Motor neuron (in vitro differentiated cells): Measurements from ENCODE around the gene GDF7. TPM values are rescaled to one million over a fixed set of nuclear protein-coding genes. Genes with fewer than 3 reads are reported as not detected.
"Not testable (repeated sequence)": the region's sequence is repeated elsewhere in the genome, so short reads cannot be mapped to it uniquely, and the experiment has no call there.

ENCODE experiments used
- ATAC-seq, 8 experiments: fragments of 200-7000 bp; cut with Tn5 transposase; replicated peaks in 6 of 8; 2 replicates each; pipeline ENCODE4 v1.8.0; 2021; ENCODE audit warnings: mild to moderate bottlenecking in 8 of 8, moderate library complexity in 8 of 8
- H3K27ac ChIP-seq, 2 donors: fragments of 250-450 bp; sonication (Bioruptor Pico); 2 replicates each; pipeline ENCODE4 v1.9.0; 2021; ENCODE audit warnings: antibody characterized with exemption in 2 of 2, mild to moderate bottlenecking in 2 of 2, moderate library complexity in 1 of 2
- H3K4me1 ChIP-seq, 2 donors: fragments of 250-450 bp; sonication (Bioruptor Pico); replicated peaks in 1 of 2; 2 replicates each; pipeline ENCODE4 v1.6.1; 2021; ENCODE audit warnings: antibody characterized with exemption in 2 of 2, mild to moderate bottlenecking in 2 of 2, moderate library complexity in 1 of 2
- H3K4me3 ChIP-seq, 5 donors: fragments of 250-450 bp; sonication (Bioruptor Pico); 2 replicates each; pipeline ENCODE4 v1.9.0; 2021; ENCODE audit warnings: antibody characterized with exemption in 5 of 5, mild to moderate bottlenecking in 5 of 5, moderate library complexity in 4 of 5
- WGBS, 10 experiments: fragments of 450-650 bp; shearing (Covaris generic); methylation state at CpG; one replicate each; pipeline ENCODE4 v1.0.0; 2022; 5-methylcytosine and 5-hydroxymethylcytosine counted together
- in situ Hi-C, 9 experiments: fragments of 400-800 bp; cut with MboI; loops; one replicate each; pipeline ENCODE4 v1.15.0; 2021; ENCODE audit warnings: low sequenced_read_pairs in 9 of 9, low pct_unique_long_range_greater_than_20kb in 2 of 9; ENCODE audit not compliant: unreplicated experiment in 9 of 9
- total RNA-seq, 8 experiments: library from RNA; unstranded; fragments of 300-600 nt; gene quantifications; 2 replicates each; pipeline versions ENCODE4 v1.2.3 to v1.2.4, GENCODE V29; 2022

Gene GDF7
- total RNA-seq, 8 experiments from 2014 or later = 0.22 to 4.7 (median 0.57) TPM

DNA sequence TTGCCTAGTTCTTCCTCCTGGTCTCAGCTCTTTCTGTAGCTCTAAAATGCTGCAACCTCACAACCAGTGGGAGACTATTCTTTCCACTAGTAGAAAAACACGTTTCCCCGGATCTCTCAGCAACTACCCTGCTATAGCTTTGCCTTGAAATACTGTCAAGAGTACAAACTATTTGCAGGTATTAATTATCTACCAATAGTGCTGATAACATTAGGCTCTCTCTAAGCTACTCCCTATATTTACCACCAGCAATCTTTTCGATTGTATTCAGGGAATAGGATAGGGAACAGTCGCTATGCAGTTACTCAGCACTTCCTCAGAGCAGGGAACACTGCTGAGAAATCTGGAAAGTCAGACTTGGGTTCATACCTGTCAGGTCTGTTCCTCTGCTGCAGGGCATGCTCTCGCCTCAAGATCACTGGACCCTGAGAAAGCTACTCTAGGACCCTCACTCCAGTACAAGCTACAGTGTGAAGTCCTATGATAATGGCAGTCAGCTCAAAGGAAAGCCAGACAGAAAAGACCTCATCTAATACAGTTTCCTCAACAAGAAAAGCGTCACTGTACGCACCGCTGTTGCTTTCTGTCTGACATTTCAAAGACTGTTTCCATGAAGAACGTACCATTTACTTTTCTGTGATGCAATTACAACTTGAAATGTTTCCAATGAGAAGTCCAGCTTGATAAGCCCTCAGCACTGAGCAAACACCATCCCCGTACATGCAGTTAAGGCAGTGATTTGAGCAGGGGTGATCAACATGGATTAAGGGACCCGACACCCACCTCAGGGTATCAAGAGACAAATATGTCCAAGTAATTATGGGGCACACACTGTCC, 22.7 kb downstream of the GDF7 start:
- in situ Hi-C loops = no loop called here
- WGBS, 10 experiments = 85 to 100% (median 95%) methylated on average over 2 to 10 of the region's 11 CpGs
- ATAC-seq = no peak
- no peak overlapping the region for H3K4me3 ChIP-seq
- H3K4me1 ChIP-seq = no peaks in the 10 kb centered on the region
- no peak overlapping the region for H3K27ac ChIP-seq

DNA sequence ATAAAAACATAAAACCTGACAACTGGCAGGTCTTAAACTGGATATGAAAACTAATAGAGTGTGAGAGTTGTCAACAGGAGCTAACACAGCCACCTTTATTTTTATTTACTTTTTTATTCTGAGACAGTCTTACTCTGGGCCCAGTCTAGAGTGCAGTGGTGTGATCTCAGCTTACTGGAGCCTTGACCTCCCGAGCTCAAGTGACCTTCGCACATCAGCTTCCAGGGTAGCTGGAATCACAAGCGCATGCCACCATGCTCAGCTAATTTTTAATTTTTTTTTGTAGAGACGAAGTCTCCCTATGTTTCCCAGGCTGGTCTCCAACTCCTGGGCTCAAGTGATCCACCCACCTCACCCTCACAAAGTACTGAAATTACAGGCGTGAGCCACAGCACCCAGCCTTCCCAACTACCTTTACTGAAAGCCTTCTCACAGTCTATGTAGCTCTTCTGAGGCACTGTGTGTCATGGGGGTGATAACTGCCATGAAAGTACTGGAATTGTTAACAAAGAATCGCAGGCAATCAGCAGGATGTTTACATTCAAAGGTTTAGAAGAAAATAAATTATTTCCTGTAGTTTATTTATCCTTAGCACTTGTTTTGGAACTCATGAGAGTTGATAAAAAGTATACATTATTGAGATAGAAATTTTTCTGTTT, 24.3 kb downstream of the GDF7 start:
- ATAC-seq = no peak
- 86 to 100% (median 94%) methylated on average over 1 to 6 of the region's 6 CpGs; no CpG with 5 or more reads in 2 of the 10 experiments for WGBS, 10 experiments
- in situ Hi-C loops = no loop called here
- Histone ChIP-seq H3K27ac (no peak overlapping the region), H3K4me1 (no peaks in the 10 kb centered on the region), H3K4me3 (no peak overlapping the region)

DNA sequence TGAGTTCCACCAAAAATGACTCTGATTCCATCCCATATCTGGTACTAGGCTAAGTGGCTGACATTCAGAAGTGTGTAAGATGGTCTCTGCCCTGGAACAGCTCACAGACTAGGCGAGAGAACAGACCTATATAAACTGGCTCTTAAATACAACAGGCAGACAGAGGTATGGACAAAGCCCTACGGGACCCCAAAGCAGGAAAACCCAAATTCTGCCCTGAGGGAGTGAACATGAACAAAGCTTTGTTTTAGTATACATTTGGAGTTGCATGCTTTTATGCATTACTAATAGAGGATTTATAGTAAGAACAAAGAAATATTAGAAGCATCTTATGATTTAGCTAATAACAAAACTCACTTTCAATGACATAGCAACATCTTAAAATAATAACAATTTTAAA, 25.1 kb downstream of the GDF7 start:
- in situ Hi-C loops = no loop called here
- ATAC-seq = no peak
- H3K4me1 ChIP-seq = no peaks in the 10 kb centered on the region
- no peak overlapping the region for H3K27ac ChIP-seq
- H3K4me3 ChIP-seq = no peak overlapping the region
- WGBS, 10 experiments = 20 to 100% (median 86%) methylated on average over 1 to 2 of the region's 2 CpGs; no CpG with 5 or more reads in 3 of the 10 experiments

DNA sequence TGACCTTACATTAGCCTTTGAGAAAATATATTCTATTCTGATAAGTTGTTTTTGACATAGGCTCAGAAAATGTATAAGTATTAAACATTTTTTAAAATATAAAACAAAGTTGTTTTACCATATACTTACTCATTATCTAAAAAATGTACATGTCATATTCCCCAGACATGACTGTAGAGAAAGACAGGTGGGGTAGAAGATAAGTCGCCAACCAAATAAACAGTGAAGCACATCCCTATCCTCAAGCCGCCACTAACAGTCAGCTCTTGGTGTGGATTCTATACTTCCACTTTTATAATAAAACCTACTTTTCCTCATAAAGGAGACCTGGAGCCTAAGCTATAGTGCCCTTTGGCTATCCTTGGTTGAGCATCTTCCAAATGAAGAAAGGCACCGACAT, 26.4 kb downstream of the GDF7 start:
- H3K4me3 ChIP-seq = no peak overlapping the region
- no peaks in the 10 kb centered on the region for H3K4me1 ChIP-seq
- H3K27ac ChIP-seq = no peak overlapping the region
- 78 to 100% (median 98%) methylated on average over 1 to 3 of the region's 3 CpGs; no CpG with 5 or more reads in 4 of the 10 experiments for WGBS, 10 experiments
- ATAC-seq = no peak
- in situ Hi-C loops = no loop called here

DNA sequence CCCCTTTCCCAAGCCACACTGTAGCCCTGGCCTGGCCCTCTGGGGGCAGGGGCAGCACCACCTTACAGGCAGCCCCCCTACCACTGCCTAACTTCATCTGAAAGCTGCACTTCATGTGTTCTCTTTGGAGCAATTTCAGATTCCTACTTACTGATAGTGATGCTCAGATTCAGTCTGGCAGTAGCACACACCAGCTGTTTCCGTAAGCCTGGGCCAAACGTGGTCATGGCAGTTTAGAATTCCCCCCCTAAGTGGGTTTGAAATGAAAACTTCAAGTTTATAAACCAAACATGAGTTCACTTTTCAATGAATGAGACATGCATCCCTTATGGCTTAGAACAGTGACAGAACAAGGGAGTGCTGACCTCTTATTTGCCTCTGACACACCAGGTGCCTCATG, 29.4 kb downstream of the GDF7 start:
- no peak overlapping the region for H3K27ac ChIP-seq
- in situ Hi-C loops = no loop called here
- no peak for ATAC-seq
- H3K4me3 ChIP-seq = no peak overlapping the region
- H3K4me1 ChIP-seq = no peaks in the 10 kb centered on the region
- WGBS, 10 experiments = 80 to 100% (median 100%) methylated on average over 1 to 2 of the region's 2 CpGs; no CpG with 5 or more reads in 2 of the 10 experiments

DNA sequence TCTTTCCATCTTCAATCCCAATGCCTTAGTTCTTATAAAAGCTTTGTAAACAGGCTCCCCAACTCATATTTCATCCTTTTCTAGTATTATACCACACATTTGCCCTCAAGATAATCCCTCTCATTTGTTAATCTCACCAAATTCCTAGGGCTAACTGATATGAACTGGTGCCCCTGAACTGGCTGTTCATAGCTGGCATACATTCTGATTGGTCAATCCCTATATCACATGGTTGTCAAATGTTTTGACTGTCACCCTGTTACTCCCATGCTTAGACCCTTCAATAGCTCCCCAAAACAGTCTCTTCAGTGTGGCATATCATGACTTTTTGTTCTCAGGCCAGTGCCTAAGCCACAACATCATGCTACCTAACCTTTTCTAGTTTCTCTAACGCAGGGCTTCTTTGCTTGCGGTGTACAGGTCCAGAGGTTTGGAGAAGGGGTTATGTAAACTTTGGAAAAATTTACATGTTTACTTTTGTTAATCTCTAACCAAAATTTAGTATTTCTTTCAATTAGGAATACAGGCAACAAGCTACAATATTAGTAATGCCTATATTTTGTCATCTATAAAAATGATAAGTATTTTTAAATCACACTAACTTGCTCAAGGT, 30.5 kb downstream of the GDF7 start:
- no peaks in the 10 kb centered on the region for H3K4me1 ChIP-seq
- 80 to 100% (median 100%) methylated on average over 1 to 2 of the region's 2 CpGs; no CpG with 5 or more reads in 3 of the 10 experiments for WGBS, 10 experiments
- H3K4me3 ChIP-seq = no peak overlapping the region
- in situ Hi-C loops = no loop called here
- no peak for ATAC-seq
- no peak overlapping the region for H3K27ac ChIP-seq

DNA sequence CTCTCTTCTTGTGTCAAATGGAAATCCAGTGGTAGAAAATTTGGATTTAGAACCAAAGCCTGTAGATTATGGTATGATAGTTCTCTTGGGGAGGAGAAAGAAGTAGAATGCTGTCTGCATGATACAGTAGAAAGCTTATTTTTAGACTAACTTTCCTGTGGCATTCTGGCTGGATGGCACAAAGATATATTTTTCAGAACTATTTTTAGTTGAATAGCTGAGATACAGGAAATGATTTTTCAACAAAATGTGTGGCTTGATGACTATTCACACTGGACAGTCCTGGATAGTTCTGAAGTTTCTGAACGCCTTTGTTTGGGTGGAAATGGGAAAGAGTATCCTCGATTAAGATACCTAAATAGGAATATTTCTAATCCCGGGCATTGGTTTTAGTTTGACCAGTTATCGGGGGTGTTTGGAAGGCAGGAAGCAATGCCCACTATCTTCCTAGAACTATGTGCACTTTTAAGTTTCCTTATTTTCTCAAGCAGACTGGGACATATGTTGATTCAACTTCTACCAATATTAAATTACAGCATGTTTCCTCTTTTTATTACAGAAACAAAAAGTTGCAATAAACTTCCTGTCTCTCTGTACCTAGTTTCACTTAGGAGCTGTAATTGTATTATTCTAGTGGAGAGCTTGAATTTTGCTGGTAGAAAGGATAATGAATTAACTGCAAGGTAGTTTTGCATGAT, 32.1 kb downstream of the GDF7 start:
- Histone ChIP-seq H3K27ac (no peak overlapping the region), H3K4me3 (no peak overlapping the region), H3K4me1 (no peaks in the 10 kb centered on the region)
- 75 to 100% (median 98%) methylated on average over 2 to 4 of the region's 4 CpGs; no CpG with 5 or more reads in 1 of the 10 experiments for WGBS, 10 experiments
- ATAC-seq = no peak
- in situ Hi-C loops = no loop called here

DNA sequence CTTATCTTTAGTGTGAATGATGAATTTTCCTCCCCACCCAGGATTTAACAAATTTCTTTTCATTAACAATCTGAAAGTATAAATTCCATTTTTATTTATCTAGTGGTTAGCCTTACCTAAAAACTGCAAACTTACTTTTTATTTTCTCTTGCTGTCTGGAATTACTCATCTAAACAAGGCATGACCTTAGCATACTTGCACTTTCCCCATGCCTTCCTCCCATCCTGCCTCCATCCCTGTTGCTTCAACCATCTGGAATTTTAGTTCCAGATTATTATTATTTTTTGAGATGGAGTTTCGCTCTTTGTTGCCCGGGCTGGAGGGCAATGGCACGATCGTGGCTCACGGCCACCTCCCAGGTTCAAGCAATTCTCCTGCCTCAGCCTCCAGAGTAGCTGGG, 35.6 kb downstream of the GDF7 start:
- in situ Hi-C loops = no loop called here
- Histone ChIP-seq H3K4me1 (no peaks in the 10 kb centered on the region), H3K4me3 (no peak overlapping the region), H3K27ac (no peak overlapping the region)
- ATAC-seq = no peak
- 57 to 100% (median 93%) methylated on average over 1 to 5 of the region's 5 CpGs; no CpG with 5 or more reads in 3 of the 10 experiments for WGBS, 10 experiments

DNA sequence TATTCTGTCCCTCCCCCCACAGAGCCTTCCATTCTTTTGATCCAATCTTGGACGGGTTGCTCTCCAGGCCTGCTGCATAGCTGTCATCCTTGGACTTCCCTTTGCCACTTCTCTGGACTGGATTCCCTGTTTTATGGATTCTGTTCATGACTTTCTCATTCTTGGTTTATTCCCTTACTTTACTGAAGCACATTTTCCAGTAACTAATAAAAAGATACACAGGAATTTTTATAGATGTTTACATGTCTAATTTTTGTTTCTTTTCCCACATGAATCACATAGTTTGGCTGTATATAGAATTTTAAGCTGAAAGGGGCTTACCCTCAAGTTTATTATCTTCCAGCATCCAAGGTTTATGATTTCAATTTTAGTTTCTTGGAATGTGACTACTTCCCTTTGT, 37.9 kb downstream of the GDF7 start:
- H3K4me3 ChIP-seq = no peak overlapping the region
- H3K4me1 ChIP-seq = no peaks in the 10 kb centered on the region
- no peak for ATAC-seq
- H3K27ac ChIP-seq = no peak overlapping the region
- in situ Hi-C loops = no loop called here
- WGBS, 10 experiments = 0 to 100% (median 69%) methylated on average over 1 of the region's 1 CpG; no CpG with 5 or more reads in 2 of the 10 experiments

DNA sequence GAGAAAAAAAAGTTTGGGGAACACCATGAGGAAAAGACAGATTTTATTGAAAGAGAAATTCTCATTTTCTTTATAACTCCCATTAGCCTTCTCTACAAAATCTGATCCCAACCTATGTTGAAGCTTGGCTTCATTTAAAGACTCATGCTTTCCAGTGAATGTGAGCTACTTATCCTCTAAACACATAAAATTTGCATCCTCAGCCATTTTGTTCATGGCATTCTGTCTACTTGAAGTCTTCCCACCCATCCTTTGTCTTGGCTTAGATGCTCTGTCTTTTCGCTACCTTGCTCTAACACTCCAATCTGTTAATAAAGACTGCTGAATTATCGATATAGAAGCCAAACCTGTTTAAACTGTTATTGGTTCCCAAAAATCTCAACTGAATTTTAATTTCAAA, 39.3 kb downstream of the GDF7 start:
- Histone ChIP-seq H3K4me1 (no peaks in the 10 kb centered on the region), H3K27ac (no peak overlapping the region), H3K4me3 (no peak overlapping the region)
- in situ Hi-C loops = no loop called here
- ATAC-seq = no peak
- WGBS, 10 experiments = 83 to 100% (median 94%) methylated on average over 1 to 2 of the region's 2 CpGs; no CpG with 5 or more reads in 1 of the 10 experiments

DNA sequence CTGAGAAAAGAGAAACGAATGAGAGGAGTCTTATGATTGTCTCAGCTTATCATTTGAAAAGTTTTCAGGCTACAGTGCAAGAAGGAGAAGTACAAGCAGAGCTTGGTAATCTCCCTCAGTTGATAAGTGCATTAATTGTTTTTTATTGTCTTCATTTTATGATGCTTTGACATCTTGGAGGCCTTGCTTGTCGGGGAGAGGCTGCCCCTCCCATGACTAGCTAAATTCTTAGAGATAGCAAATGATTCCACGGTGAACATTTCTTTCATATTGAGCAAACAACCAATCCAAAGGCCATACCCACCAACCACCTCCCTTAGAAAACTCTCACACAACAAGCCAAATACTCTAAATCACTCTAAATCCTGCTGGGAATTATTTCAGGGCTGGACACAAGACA, 39.8 kb downstream of the GDF7 start:
- H3K4me1 ChIP-seq = no peaks in the 10 kb centered on the region
- ATAC-seq = no peak
- WGBS, 10 experiments = 80 to 100% (median 87%) methylated on average over 1 to 3 of the region's 3 CpGs; no CpG with 5 or more reads in 1 of the 10 experiments
- no peak overlapping the region for H3K27ac ChIP-seq
- H3K4me3 ChIP-seq = no peak overlapping the region
- in situ Hi-C loops = no loop called here

DNA sequence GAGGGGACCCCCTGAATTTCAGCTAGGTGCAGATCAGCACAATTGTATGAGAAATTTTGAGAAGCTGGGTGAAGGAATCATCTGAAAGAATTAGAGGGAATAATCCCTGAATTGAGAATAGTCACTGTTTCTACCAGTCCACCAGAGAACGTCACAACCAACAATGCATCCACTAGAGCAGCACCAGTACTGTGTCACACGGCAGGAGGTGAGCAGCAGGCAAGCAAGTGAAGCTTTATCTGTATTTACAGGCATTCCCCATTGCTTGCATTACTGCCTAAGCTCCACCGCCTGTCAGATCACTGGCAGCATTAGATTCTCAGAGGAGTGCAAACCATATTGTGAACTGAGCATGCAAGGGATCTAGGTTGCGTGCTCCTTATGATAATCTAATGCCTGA, 40.7 kb downstream of the GDF7 start:
- WGBS, 10 experiments = 30 to 100% (median 86%) methylated on average over 1 to 4 of the region's 4 CpGs; no CpG with 5 or more reads in 2 of the 10 experiments
- Histone ChIP-seq H3K4me3 (no peak overlapping the region), H3K27ac (no peak overlapping the region), H3K4me1 (no peaks in the 10 kb centered on the region)
- ATAC-seq = no peak
- in situ Hi-C loops = no loop called here

DNA sequence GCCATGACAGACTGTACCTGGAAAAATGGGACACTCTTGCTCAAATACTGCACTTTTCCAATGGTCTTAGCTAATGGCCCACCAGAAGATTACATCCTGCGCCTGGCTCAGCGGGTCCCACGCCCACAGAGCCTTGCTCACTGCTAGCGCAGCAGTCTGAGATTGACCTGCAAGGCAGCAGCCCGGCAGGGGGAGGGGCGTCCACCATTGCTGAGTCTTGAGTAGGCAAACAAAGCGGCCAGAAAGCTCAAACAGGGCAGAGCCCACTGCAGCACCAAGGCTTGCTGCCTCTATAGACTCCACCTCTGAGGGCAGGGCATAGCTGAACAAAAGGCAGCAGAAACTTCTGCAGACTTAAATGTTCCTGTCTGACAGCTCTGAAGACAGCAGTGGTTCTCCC, 44.7 kb downstream of the GDF7 start:
- ATAC-seq, H3K27ac ChIP-seq, H3K4me3 ChIP-seq, H3K4me1 ChIP-seq, in situ Hi-C loops: not testable (repeated sequence)
- 67 to 100% (median 91%) methylated on average over 2 to 5 of the region's 7 CpGs; no CpG with 5 or more reads in 6 of the 10 experiments for WGBS, 10 experiments
